DOHH2 (cell line): Measurements from ENCODE around the gene CCNT2.

ENCODE experiments used
- H3F3A ChIP-seq: fragments of 200-600 bp; sonication (generic), shearing (Covaris generic); 2 replicates; pipeline ENCODE4 v1.6.0; 2016; ENCODE audit warnings: antibody characterized with exemption, mild to moderate bottlenecking; ENCODE audit not compliant: control insufficient read depth, insufficient read depth
- H3K27ac ChIP-seq: fragments of 200-600 bp; sonication (generic); 2 replicates; pipeline ENCODE4 v1.5.1; 2014; ENCODE audit warnings: low read depth, mild to moderate bottlenecking, low read length, moderate library complexity
- H3K27me3 ChIP-seq: fragments of 200-600 bp; sonication (generic); 2 replicates; pipeline ENCODE4 v1.6.1; 2014; ENCODE audit warnings: mild to moderate bottlenecking, low read length, mixed read lengths; ENCODE audit not compliant: control insufficient read depth
- H3K36me3 ChIP-seq: fragments of 200-600 bp; sonication (generic); 2 replicates; pipeline ENCODE4 v1.6.1; 2014; ENCODE audit warnings: mild to moderate bottlenecking, low read length, moderate library complexity, mixed read lengths; ENCODE audit not compliant: control insufficient read depth
- H3K4me1 ChIP-seq: fragments of 200-600 bp; sonication (generic); 2 replicates; pipeline ENCODE4 v1.6.1; 2014; ENCODE audit warnings: mild to moderate bottlenecking, low read length, mixed read lengths; ENCODE audit not compliant: control insufficient read depth
- H3K4me2 ChIP-seq: fragments of 200-600 bp; sonication (generic); 2 replicates; pipeline ENCODE4 v1.6.0; 2014; ENCODE audit warnings: mild to moderate bottlenecking, low read length, moderate library complexity
- H3K4me3 ChIP-seq: fragments of 200-600 bp; sonication (generic); 2 replicates; pipeline ENCODE4 v1.5.1; 2014; ENCODE audit warnings: mild to moderate bottlenecking, low read length, mixed read lengths
- H3K79me2 ChIP-seq: fragments of 200-600 bp; sonication (generic); 2 replicates; pipeline ENCODE4 v1.6.1; 2014; ENCODE audit warnings: mild to moderate bottlenecking, low read length, mixed read lengths; ENCODE audit not compliant: control insufficient read depth
- H3K9me2 ChIP-seq: fragments of 200-600 bp; sonication (generic); replicated peaks from 2 replicates; pipeline ENCODE4 v1.6.1; 2014; ENCODE audit warnings: mild to moderate bottlenecking, low read length, mixed read lengths; ENCODE audit not compliant: control insufficient read depth
- H3K9me3 ChIP-seq: fragments of 200-600 bp; sonication (generic); 2 replicates; pipeline ENCODE4 v1.6.1; 2014; ENCODE audit warnings: antibody characterized with exemption, low read length, mixed read lengths; ENCODE audit not compliant: control insufficient read depth, insufficient read depth
- H4K20me1 ChIP-seq: fragments of 200-600 bp; sonication (generic); 2 replicates; pipeline ENCODE4 v1.6.0; 2014; ENCODE audit warnings: low read depth, mild to moderate bottlenecking, antibody characterized with exemption, low read length, moderate library complexity; ENCODE audit not compliant: control insufficient read depth, insufficient read depth
- CTCF ChIP-seq: fragments of 200-600 bp; sonication (generic); IDR thresholded peaks from one replicate; pipeline ENCODE4 v1.5.1; 2014; ENCODE audit warnings: antibody characterized with exemption, mild to moderate bottlenecking, low read depth, low read length; ENCODE audit not compliant: poor library complexity, severe bottlenecking
- EZH2phosphoT487 ChIP-seq: fragments of 200-600 bp; sonication (generic); IDR thresholded peaks from 2 replicates; pipeline ENCODE4 v1.6.1; 2017; ENCODE audit warnings: borderline replicate concordance, mild to moderate bottlenecking, antibody characterized with exemption, low read length, moderate library complexity, mixed read lengths

CCNT2 gene

GRCh38 chr2:134934150-134934549 is 15.5 kb downstream of the CCNT2 start:
- Histone ChIP-seq H4K20me1 (peaks cover 7% of the 10 kb centered on the region; the same call in 1 of the 2 replicates), H3K79me2 (peaks cover 81% of the 10 kb centered on the region), H3K9me2 (no peaks in the 10 kb centered on the region), H3K4me1 (peaks cover 37% of the 10 kb centered on the region), H3K4me2 (peak overlapping the region; percentile 65), H3K27ac (no peak overlapping the region), H3K27me3 (no peaks in the 10 kb centered on the region), H3K4me3 (peak overlapping the region; percentile 50), H3K9me3 (no peaks in the 10 kb centered on the region), H3F3A (no peaks in the 10 kb centered on the region), H3K36me3 (peaks cover 68% of the 10 kb centered on the region)
- TF ChIP-seq EZH2phosphoT487 (no peak), CTCF (no peak)

- H3K4me2 ChIP-seq, result peak overlapping the region; percentile 65
- H3K79me2 ChIP-seq, result peaks cover 77% of the 10 kb centered on the region
- peaks cover 7% of the 10 kb centered on the region; the same call in 1 of the 2 replicates for H4K20me1 ChIP-seq
- H3K4me1 ChIP-seq, result peaks cover 37% of the 10 kb centered on the region
- H3K27me3 ChIP-seq, result no peaks in the 10 kb centered on the region
- H3K36me3 ChIP-seq, result peaks cover 71% of the 10 kb centered on the region
- H3K4me3 ChIP-seq, result peak overlapping the region; percentile 50
- no peaks in the 10 kb centered on the region for H3K9me3 ChIP-seq
- no peaks in the 10 kb centered on the region for H3F3A ChIP-seq
- H3K9me2 ChIP-seq, result no peaks in the 10 kb centered on the region
- H3K27ac ChIP-seq, result no peak overlapping the region
- no peak for TF ChIP-seq CTCF
- TF ChIP-seq EZH2phosphoT487, result no peak
These were observed 16.0 kb downstream of the CCNT2 start for GRCh38 chr2:134934641-134935040.

GRCh38 chr2:134936691-134937090 is 18.1 kb downstream of the CCNT2 start:
- Histone ChIP-seq H3K4me3 (no peak overlapping the region), H3K27me3 (no peaks in the 10 kb centered on the region), H3K36me3 (peaks cover 77% of the 10 kb centered on the region), H3K4me2 (no peak overlapping the region), H3K79me2 (peaks cover 59% of the 10 kb centered on the region), H3K27ac (no peak overlapping the region), H3F3A (no peaks in the 10 kb centered on the region), H3K9me2 (no peaks in the 10 kb centered on the region), H3K9me3 (no peaks in the 10 kb centered on the region), H3K4me1 (peaks cover 29% of the 10 kb centered on the region), H4K20me1 (peaks cover 7% of the 10 kb centered on the region; the same call in 1 of the 2 replicates)
- TF ChIP-seq EZH2phosphoT487 (no peak), CTCF (no peak)
